Activated T-cell treated with anti-CD3 and anti-CD28 coated beads, Interleukin-2, amount 50 U/mL, for 24 hours (primary cell): Measurements from ENCODE around the gene DMRT1.

ENCODE experiments used
- DNase-seq: peaks from one replicate; pipeline ENCODE4 v3.0.0-alpha.2; 2020
- H3K27ac Mint-ChIP-seq: 2 replicates; pipeline ENCODE4 v1.8.0; 2020; ENCODE audit warnings: mild to moderate bottlenecking, mixed read lengths
- H3K27me3 Mint-ChIP-seq: 2 replicates; pipeline ENCODE4 v1.8.0; 2020; ENCODE audit warnings: mixed read lengths
- H3K36me3 Mint-ChIP-seq: 2 replicates; pipeline ENCODE4 v1.8.0; 2020; ENCODE audit warnings: low read depth, mixed read lengths
- H3K4me1 Mint-ChIP-seq: 2 replicates; pipeline ENCODE4 v1.8.0; 2020; ENCODE audit warnings: low read depth, mixed read lengths
- H3K4me3 Mint-ChIP-seq: 2 replicates; pipeline ENCODE4 v1.8.0; 2020; ENCODE audit warnings: mild to moderate bottlenecking, moderate library complexity, mixed read lengths
- H3K9me3 Mint-ChIP-seq: 2 replicates; pipeline ENCODE4 v1.8.0; 2020; ENCODE audit warnings: mixed read lengths

DMRT1 gene

GRCh38 chr9:926976-927375 lies 85.5 kb downstream of the DMRT1 start:
- Mint-ChIP-seq H3K27ac (no peak overlapping the region), H3K9me3 (no peaks in the 10 kb centered on the region), H3K4me1 (no peaks in the 10 kb centered on the region), H3K4me3 (no peak overlapping the region), H3K36me3 (no peaks in the 10 kb centered on the region), H3K27me3 (peaks cover 13% of the 10 kb centered on the region)
- DNase-seq: no peak

GRCh38 chr9:928363-929042 lies 87.0 kb downstream of the DMRT1 start:
- H3K27ac Mint-ChIP-seq: no peak overlapping the region
- H3K36me3 Mint-ChIP-seq: no peaks in the 10 kb centered on the region
- DNase-seq: no peak
- peaks cover 7% of the 10 kb centered on the region for H3K27me3 Mint-ChIP-seq
- no peak overlapping the region for H3K4me3 Mint-ChIP-seq
- H3K4me1 Mint-ChIP-seq: no peaks in the 10 kb centered on the region
- H3K9me3 Mint-ChIP-seq: no peaks in the 10 kb centered on the region

- no peak overlapping the region for H3K27ac Mint-ChIP-seq
- no peak for DNase-seq
- no peak overlapping the region for H3K4me3 Mint-ChIP-seq
- no peaks in the 10 kb centered on the region for H3K36me3 Mint-ChIP-seq
- H3K9me3 Mint-ChIP-seq: no peaks in the 10 kb centered on the region
- no peaks in the 10 kb centered on the region for H3K4me1 Mint-ChIP-seq
- peaks cover 13% of the 10 kb centered on the region for H3K27me3 Mint-ChIP-seq
Measured at GRCh38 chr9:929719-930118, 88.2 kb downstream of the DMRT1 start.

- DNase-seq: no peak
- Mint-ChIP-seq H3K4me1 (no peaks in the 10 kb centered on the region), H3K9me3 (peaks cover 3% of the 10 kb centered on the region), H3K4me3 (no peak overlapping the region), H3K36me3 (no peaks in the 10 kb centered on the region), H3K27ac (no peak overlapping the region), H3K27me3 (peaks cover 34% of the 10 kb centered on the region)
Measured at GRCh38 chr9:933356-933755, 91.9 kb downstream of the DMRT1 start.

- Mint-ChIP-seq H3K4me3 (no peak overlapping the region), H3K27me3 (peaks cover 47% of the 10 kb centered on the region), H3K36me3 (no peaks in the 10 kb centered on the region), H3K9me3 (peaks cover 3% of the 10 kb centered on the region), H3K4me1 (no peaks in the 10 kb centered on the region), H3K27ac (no peak overlapping the region)
- no peak for DNase-seq
Measured at GRCh38 chr9:935348-935965, 94.0 kb downstream of the DMRT1 start.

GRCh38 chr9:942805-943580 lies 101.5 kb downstream of the DMRT1 start:
- Mint-ChIP-seq H3K9me3 (peaks cover 2% of the 10 kb centered on the region), H3K4me3 (no peak overlapping the region), H3K27me3 (peaks cover 63% of the 10 kb centered on the region), H3K27ac (no peak overlapping the region), H3K4me1 (no peaks in the 10 kb centered on the region), H3K36me3 (no peaks in the 10 kb centered on the region)
- no peak for DNase-seq

GRCh38 chr9:947985-948384 lies 106.5 kb downstream of the DMRT1 start:
- H3K27me3 Mint-ChIP-seq: peaks cover 70% of the 10 kb centered on the region
- DNase-seq: no peak

GRCh38 chr9:948497-948896 lies 107.0 kb downstream of the DMRT1 start:
- Mint-ChIP-seq H3K27me3 (peaks cover 66% of the 10 kb centered on the region), H3K4me1 (no peaks in the 10 kb centered on the region), H3K27ac (no peak overlapping the region), H3K9me3 (no peaks in the 10 kb centered on the region), H3K36me3 (no peaks in the 10 kb centered on the region), H3K4me3 (no peak overlapping the region)
- no peak for DNase-seq

More at GRCh38 chr9:947985-948384, 106.5 kb downstream of the DMRT1 start:
- Mint-ChIP-seq H3K9me3 (no peaks in the 10 kb centered on the region), H3K4me1 (no peaks in the 10 kb centered on the region), H3K27ac (no peak overlapping the region), H3K36me3 (no peaks in the 10 kb centered on the region), H3K4me3 (no peak overlapping the region)

GRCh38 chr9:950139-950538 lies 108.6 kb downstream of the DMRT1 start:
- DNase-seq: no peak
- no peak overlapping the region for H3K4me3 Mint-ChIP-seq
- H3K27me3 Mint-ChIP-seq: peaks cover 55% of the 10 kb centered on the region
- H3K27ac Mint-ChIP-seq: no peak overlapping the region
- no peaks in the 10 kb centered on the region for H3K9me3 Mint-ChIP-seq
- no peaks in the 10 kb centered on the region for H3K4me1 Mint-ChIP-seq
- no peaks in the 10 kb centered on the region for H3K36me3 Mint-ChIP-seq

GRCh38 chr9:952546-952945 lies 111.0 kb downstream of the DMRT1 start:
- Mint-ChIP-seq H3K4me1 (no peaks in the 10 kb centered on the region), H3K36me3 (no peaks in the 10 kb centered on the region), H3K27ac (no peak overlapping the region), H3K9me3 (no peaks in the 10 kb centered on the region), H3K27me3 (peaks cover 40% of the 10 kb centered on the region), H3K4me3 (no peak overlapping the region)
- no peak for DNase-seq

GRCh38 chr9:959105-959504 lies 117.6 kb downstream of the DMRT1 start:
- H3K27ac Mint-ChIP-seq: no peak overlapping the region
- no peaks in the 10 kb centered on the region for H3K36me3 Mint-ChIP-seq
- no peaks in the 10 kb centered on the region for H3K4me1 Mint-ChIP-seq
- H3K4me3 Mint-ChIP-seq: no peak overlapping the region
- DNase-seq: no peak
- H3K27me3 Mint-ChIP-seq: peaks cover 45% of the 10 kb centered on the region
- no peaks in the 10 kb centered on the region for H3K9me3 Mint-ChIP-seq

- no peak overlapping the region for H3K27ac Mint-ChIP-seq
- no peak overlapping the region for H3K4me3 Mint-ChIP-seq
- peaks cover 53% of the 10 kb centered on the region for H3K27me3 Mint-ChIP-seq
- no peaks in the 10 kb centered on the region for H3K9me3 Mint-ChIP-seq
- no peak for DNase-seq
- H3K36me3 Mint-ChIP-seq: no peaks in the 10 kb centered on the region
- H3K4me1 Mint-ChIP-seq: no peaks in the 10 kb centered on the region
Measured at GRCh38 chr9:959914-960313, 118.4 kb downstream of the DMRT1 start.

GRCh38 chr9:962023-962422 lies 120.5 kb downstream of the DMRT1 start:
- Mint-ChIP-seq H3K27me3 (peaks cover 71% of the 10 kb centered on the region), H3K4me1 (no peaks in the 10 kb centered on the region), H3K9me3 (no peaks in the 10 kb centered on the region), H3K27ac (no peak overlapping the region), H3K4me3 (no peak overlapping the region), H3K36me3 (no peaks in the 10 kb centered on the region)
- DNase-seq: no peak

GRCh38 chr9:965497-965896 lies 124.0 kb downstream of the DMRT1 start:
- H3K27ac Mint-ChIP-seq: no peak overlapping the region
- H3K4me3 Mint-ChIP-seq: no peak overlapping the region
- no peaks in the 10 kb centered on the region for H3K9me3 Mint-ChIP-seq
- H3K36me3 Mint-ChIP-seq: no peaks in the 10 kb centered on the region
- peaks cover 89% of the 10 kb centered on the region for H3K27me3 Mint-ChIP-seq
- DNase-seq: no peak
- H3K4me1 Mint-ChIP-seq: peaks cover 12% of the 10 kb centered on the region

- Mint-ChIP-seq H3K36me3 (no peaks in the 10 kb centered on the region), H3K4me3 (no peak overlapping the region), H3K9me3 (no peaks in the 10 kb centered on the region), H3K27ac (no peak overlapping the region), H3K27me3 (peaks cover 87% of the 10 kb centered on the region), H3K4me1 (peaks cover 14% of the 10 kb centered on the region)
- no peak for DNase-seq
Measured at GRCh38 chr9:966870-967269, 125.4 kb downstream of the DMRT1 start.
